ENCODE measurements around the gene RAB25.
A peak's percentile ranks its signal among the peaks of the same experiment; 100 is the strongest.

RAB25 gene

GRCh38 chr1:156048663-156049258 lies 12.2 kb upstream of the RAB25 start:
- H3K4me1 ChIP-seq (ENCODE audit: insufficient read depth, low read length): no peaks in the 10 kb centered on the region; the same call in 1 of the 2 replicates
- H3K9me3 ChIP-seq (ENCODE audit: control insufficient read depth, insufficient read depth, low read length): no peaks in the 10 kb centered on the region
- no peaks in the 10 kb centered on the region for H3K36me3 ChIP-seq (ENCODE audit: insufficient read depth, low read length)
- no peak overlapping the region for H3K9ac ChIP-seq (ENCODE audit: low read depth, low read length)

GRCh38 chr1:156050376-156050775 lies 10.6 kb upstream of the RAB25 start:
- no peaks in the 10 kb centered on the region; the same call in 1 of the 2 replicates for H3K4me1 ChIP-seq (ENCODE audit: insufficient read depth, low read length)
- H3K9me3 ChIP-seq (ENCODE audit: control insufficient read depth, insufficient read depth, low read length): no peaks in the 10 kb centered on the region
- no peak overlapping the region for H3K9ac ChIP-seq (ENCODE audit: low read depth, low read length)
- H3K36me3 ChIP-seq (ENCODE audit: insufficient read depth, low read length): no peaks in the 10 kb centered on the region

GRCh38 chr1:156051011-156051725 lies 9.8 kb upstream of the RAB25 start:
- Histone ChIP-seq H3K9me3 (ENCODE audit: control insufficient read depth, insufficient read depth, low read length) (no peaks in the 10 kb centered on the region), H3K9ac (ENCODE audit: low read depth, low read length) (no peak overlapping the region), H3K36me3 (ENCODE audit: insufficient read depth, low read length) (no peaks in the 10 kb centered on the region), H3K4me1 (ENCODE audit: insufficient read depth, low read length) (no peaks in the 10 kb centered on the region; the same call in 1 of the 2 replicates)

GRCh38 chr1:156052862-156053767 lies 7.8 kb upstream of the RAB25 start:
- H3K4me1 ChIP-seq (ENCODE audit: insufficient read depth, low read length): no peaks in the 10 kb centered on the region; the same call in 1 of the 2 replicates
- H3K36me3 ChIP-seq (ENCODE audit: insufficient read depth, low read length): no peaks in the 10 kb centered on the region
- no peaks in the 10 kb centered on the region for H3K9me3 ChIP-seq (ENCODE audit: control insufficient read depth, insufficient read depth, low read length)
- H3K9ac ChIP-seq (ENCODE audit: low read depth, low read length): peak overlapping the region; percentile 66

GRCh38 chr1:156053768-156054499 lies 7.0 kb upstream of the RAB25 start, which contains the start of gene UBQLN4:
Gene UBQLN4 (minus strand): TSS chr1:156053798. CDS start chr1:156053701, 97 bp downstream.
- Histone ChIP-seq H3K9ac (ENCODE audit: low read depth, low read length) (peak within 1 kb of the TSS; percentile 67), H3K9me3 (ENCODE audit: control insufficient read depth, insufficient read depth, low read length) (no peaks in the 10 kb centered on the region), H3K4me1 (ENCODE audit: insufficient read depth, low read length) (no peaks in the 10 kb centered on the region; the same call in 1 of the 2 replicates), H3K36me3 (ENCODE audit: insufficient read depth, low read length) (no peaks in the 10 kb centered on the region)

DNA sequence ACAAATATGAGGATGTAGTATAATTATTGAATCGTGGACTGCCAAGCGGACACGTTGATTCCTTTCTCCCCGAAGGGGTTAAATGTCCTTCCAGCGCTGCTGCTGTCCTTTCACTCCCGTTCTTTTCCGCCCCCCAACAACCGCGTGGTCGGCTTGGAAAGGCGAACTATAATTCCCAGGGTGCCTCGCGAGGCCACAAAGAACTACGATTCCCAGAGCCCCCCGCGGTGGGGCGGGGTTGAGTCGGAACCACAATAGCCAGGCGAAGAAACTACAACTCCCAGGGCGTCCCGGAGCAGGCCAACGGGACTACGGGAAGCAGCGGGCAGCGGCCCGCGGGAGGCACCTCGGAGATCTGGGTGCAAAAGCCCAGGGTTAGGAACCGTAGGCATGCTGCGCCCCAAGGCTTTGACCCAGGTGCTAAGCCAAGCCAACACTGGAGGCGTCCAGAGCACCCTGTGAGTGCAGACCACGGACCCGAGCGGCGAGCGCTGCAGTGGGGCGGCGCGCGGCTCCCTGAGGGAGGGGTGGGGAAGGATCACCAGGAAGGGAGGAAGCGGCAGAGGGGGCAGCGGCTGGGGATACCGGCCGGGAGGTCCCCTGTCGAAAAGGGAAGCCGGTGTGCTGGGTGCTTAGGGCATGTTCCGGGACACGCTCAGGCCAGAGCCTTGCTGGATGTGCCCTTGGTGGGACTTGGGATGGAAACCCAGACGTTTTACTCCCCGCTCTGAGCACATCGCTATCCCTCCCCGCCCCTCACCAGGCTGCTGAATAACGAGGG lies 6.3 kb upstream of the RAB25 start, which contains the start of gene LAMTOR2:
LAMTOR2 (plus strand) TSS at position 283 of the 781 bp plus-strand sequence; CDS start at position 391, 108 bp downstream.
- Histone ChIP-seq H3K36me3 (ENCODE audit: insufficient read depth, low read length) (no peaks in the 10 kb centered on the region), H3K9ac (ENCODE audit: low read depth, low read length) (peak within 1 kb of the TSS; percentile 67), H3K9me3 (ENCODE audit: control insufficient read depth, insufficient read depth, low read length) (no peaks in the 10 kb centered on the region), H3K4me1 (ENCODE audit: insufficient read depth, low read length) (no peaks in the 10 kb centered on the region; the same call in 1 of the 2 replicates)

DNA sequence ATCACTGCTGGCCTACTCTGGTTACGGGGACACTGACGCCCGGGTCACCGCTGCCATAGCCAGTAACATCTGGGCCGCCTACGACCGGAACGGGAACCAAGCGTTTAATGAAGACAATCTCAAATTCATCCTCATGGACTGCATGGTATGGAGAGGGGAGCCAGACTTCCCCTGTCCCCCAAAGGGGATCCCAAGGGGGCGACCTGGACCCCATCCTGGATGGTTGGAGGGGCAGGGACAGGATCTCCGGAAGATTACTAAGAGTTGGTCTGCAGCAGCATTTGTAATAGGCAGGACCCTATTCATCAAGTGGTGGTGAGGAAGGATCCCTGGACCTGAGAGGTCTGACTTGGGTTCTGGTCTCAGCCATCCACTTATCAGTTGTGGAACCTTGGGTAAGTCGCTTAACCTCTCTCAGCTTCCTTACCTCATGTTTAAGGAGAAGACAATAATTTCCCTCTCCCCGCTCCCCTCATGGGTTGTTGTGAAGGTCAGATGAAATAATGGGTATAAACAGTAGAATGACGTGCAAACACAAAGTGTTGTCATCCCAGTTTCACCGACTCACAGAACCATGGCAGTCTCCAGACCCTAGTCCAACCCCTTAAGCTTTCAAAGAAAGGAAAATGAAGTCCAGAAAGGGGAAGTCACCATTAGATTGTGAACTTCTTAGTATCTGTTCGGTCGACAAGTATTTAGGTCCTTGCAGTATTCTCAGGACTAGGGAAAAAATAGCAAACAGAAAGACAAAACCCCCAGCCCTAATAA lies 5.5 kb upstream of the RAB25 start:
- no peaks in the 10 kb centered on the region for H3K36me3 ChIP-seq (ENCODE audit: insufficient read depth, low read length)
- H3K9me3 ChIP-seq (ENCODE audit: control insufficient read depth, insufficient read depth, low read length): no peaks in the 10 kb centered on the region
- H3K9ac ChIP-seq (ENCODE audit: low read depth, low read length): peak overlapping the region; percentile 67
- H3K4me1 ChIP-seq (ENCODE audit: insufficient read depth, low read length): no peaks in the 10 kb centered on the region; the same call in 1 of the 2 replicates

DNA sequence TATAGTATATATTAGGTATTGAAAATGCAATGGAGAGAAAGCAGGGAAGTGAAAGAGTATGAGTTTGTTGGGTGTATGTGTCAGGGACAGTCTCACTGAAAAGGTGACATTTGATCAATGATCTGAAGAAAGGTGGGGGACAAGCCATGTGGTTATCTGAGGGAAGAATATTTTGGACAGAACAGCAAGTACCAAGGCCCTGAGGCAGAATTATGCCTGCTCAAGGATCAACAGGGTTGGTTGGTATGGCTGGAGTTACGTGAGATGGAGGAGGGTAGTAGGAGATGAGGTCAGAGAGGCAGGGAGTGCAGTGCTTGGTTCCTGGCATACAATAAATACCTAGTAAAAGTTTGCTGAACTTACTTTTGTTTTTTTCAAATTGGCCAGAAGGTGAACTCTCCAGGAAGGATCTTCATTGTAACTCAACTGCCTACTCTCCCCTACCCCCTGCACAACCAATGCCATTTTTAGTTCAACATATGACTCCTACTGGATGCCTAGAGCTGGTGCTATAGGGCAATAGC lies 4.6 kb upstream of the RAB25 start:
- Histone ChIP-seq H3K9ac (ENCODE audit: low read depth, low read length) (no peak overlapping the region), H3K9me3 (ENCODE audit: control insufficient read depth, insufficient read depth, low read length) (no peaks in the 10 kb centered on the region), H3K36me3 (ENCODE audit: insufficient read depth, low read length) (no peaks in the 10 kb centered on the region), H3K4me1 (ENCODE audit: insufficient read depth, low read length) (no peaks in the 10 kb centered on the region; the same call in 1 of the 2 replicates)

DNA sequence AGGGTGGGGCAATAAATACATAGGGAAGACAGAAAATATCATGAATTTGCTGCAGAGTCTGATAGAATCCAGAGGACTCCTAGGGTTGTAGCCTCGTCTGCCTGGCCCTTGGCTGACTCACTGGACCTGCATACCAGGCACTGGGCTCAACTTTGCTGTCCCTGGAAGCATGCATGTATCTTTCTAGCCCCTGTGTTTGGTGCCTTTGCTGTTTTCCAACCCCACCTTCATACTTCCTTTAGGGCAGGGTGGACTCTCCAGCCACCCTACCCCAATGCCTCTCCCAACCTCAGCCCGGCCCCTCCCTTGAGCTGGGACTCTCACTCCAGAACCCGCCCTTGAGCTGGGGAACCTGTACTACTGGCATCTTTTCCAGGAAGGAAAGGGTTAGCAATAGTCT lies 1.2 kb downstream of the RAB25 start:
- H3K9me3 ChIP-seq (ENCODE audit: control insufficient read depth, insufficient read depth, low read length): no peaks in the 10 kb centered on the region
- H3K36me3 ChIP-seq (ENCODE audit: insufficient read depth, low read length): peaks cover 3% of the 10 kb centered on the region; the same call in 1 of the 2 replicates
- no peak overlapping the region for H3K9ac ChIP-seq (ENCODE audit: low read depth, low read length)
- H3K4me1 ChIP-seq (ENCODE audit: insufficient read depth, low read length): no peaks in the 10 kb centered on the region

DNA sequence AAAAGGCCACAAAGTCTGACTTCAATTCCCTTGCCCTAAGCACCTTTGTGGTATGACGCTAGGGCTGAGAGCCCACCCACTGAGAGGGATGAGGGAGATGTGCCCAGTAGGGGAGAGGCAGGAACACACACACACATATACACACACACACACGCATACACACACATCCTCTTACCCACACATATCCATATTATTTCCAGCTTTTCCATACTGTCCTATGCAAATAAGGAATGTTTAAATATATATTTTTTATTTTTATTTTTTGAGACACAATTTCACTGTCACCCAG lies 3.0 kb downstream of the RAB25 start:
- Histone ChIP-seq H3K4me1 (ENCODE audit: insufficient read depth, low read length) (no peaks in the 10 kb centered on the region), H3K9ac (ENCODE audit: low read depth, low read length) (no peak overlapping the region), H3K36me3 (ENCODE audit: insufficient read depth, low read length) (peaks cover 3% of the 10 kb centered on the region; the same call in 1 of the 2 replicates), H3K9me3 (ENCODE audit: control insufficient read depth, insufficient read depth, low read length) (no peaks in the 10 kb centered on the region)

GRCh38 chr1:156064615-156065014 lies 3.7 kb downstream of the RAB25 start:
- H3K9ac ChIP-seq (ENCODE audit: low read depth, low read length): no peak overlapping the region
- no peaks in the 10 kb centered on the region for H3K4me1 ChIP-seq (ENCODE audit: insufficient read depth, low read length)
- H3K9me3 ChIP-seq (ENCODE audit: control insufficient read depth, insufficient read depth, low read length): no peaks in the 10 kb centered on the region
- peaks cover 3% of the 10 kb centered on the region; the same call in 1 of the 2 replicates for H3K36me3 ChIP-seq (ENCODE audit: insufficient read depth, low read length)

GRCh38 chr1:156065212-156065611 lies 4.3 kb downstream of the RAB25 start:
- H3K36me3 ChIP-seq (ENCODE audit: insufficient read depth, low read length): peaks cover 3% of the 10 kb centered on the region; the same call in 1 of the 2 replicates
- H3K9me3 ChIP-seq (ENCODE audit: control insufficient read depth, insufficient read depth, low read length): no peaks in the 10 kb centered on the region
- H3K4me1 ChIP-seq (ENCODE audit: insufficient read depth, low read length): no peaks in the 10 kb centered on the region
- no peak overlapping the region for H3K9ac ChIP-seq (ENCODE audit: low read depth, low read length)
